DMS 273 (cell line): ENCODE measurements around the gene PPIP5K1.

Experiments
- DNase-seq: peaks from one replicate; lab custom pipeline; 2025; ENCODE audit not compliant: unreplicated experiment; lab: John Stamatoyannopoulos, UW

PPIP5K1 gene

DNA sequence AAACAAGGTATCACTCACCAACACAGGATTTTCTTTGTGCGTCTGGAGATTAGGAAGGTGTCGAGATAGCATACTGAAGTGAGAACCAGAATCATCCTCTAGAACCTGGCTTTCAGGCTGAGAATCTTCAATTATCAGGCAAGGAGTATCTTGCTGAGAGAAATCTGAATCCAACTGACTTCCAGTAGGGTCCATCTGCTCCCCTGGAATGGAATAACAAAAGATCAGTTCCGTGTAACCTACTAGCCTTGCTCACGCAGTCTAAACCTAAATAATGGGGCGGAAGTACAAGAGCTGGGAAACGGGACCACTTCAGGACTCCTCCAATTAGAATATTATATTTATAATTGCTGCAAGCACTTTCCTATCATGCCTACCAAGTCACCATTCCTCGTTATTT lies 97.7 kb downstream of the PPIP5K1 start:
- DNase-seq = peak; percentile 38

DNA sequence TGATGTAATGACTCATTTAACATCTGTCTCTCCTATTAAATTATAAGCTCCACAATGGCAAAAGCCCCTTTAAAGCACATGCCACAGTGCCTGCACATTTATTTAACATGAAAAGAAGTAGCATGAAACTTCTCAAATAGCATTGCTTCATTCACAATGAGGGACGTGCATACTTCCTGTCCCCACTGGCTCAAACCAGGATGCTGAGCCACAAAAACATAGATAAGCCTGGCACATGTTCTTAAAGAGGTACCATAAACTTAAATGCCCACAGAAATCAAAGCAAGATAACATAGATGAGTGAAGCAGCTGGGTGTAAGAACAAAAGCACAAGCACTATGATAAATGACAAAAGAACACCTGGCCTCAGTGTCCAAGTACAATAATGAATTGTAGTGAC lies 100.8 kb downstream of the PPIP5K1 start:
- DNase-seq = peak; percentile 7

DNA sequence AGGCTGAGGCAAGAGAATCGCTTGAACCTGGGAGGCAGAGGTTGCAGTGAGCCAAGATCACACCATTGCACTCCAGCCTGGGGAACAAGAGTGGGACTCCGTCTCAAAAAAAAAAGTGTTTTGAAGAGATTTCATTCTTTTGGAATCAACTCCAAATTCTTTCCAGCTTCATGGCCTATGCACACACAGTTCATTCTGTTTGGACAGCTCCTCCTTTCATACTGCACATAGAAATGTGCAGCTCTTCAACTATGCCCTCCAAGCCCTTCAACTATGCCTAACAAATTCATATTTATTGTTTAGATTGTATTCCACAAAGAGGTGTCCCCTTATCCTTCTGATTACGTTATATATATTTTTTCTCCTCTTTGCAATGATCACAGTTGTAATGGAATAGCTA lies 101.2 kb downstream of the PPIP5K1 start:
- DNase-seq = no peak

DNA sequence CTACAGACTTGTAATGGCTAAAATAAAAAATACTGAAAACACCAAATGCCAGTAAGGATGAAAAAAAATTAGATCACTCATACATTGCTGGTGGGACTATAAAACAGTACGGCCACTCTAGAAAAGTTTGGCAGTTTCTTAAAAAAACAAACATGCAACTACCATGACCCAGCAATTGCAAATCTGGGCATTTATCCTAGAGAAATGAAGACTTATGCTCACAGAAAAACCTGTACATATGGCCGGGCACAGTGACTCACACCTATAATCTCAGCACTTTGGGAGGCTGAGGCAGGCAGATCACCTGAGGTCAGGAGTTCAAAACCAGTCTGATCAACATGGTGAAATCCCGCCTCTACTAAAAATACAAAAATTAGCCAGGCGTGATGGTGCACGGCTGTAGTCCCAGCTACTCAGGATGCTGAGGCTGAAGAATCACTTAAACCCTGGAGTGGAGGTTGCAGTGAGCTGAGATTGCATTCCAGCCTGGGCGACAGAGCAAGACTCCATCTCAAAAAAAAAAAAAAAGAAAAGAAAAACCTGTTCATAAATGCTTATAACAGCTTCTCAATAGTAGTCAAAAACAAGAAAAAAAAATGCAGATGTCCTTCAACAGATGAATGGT lies 102.6 kb downstream of the PPIP5K1 start:
- DNase-seq = no peak

DNA sequence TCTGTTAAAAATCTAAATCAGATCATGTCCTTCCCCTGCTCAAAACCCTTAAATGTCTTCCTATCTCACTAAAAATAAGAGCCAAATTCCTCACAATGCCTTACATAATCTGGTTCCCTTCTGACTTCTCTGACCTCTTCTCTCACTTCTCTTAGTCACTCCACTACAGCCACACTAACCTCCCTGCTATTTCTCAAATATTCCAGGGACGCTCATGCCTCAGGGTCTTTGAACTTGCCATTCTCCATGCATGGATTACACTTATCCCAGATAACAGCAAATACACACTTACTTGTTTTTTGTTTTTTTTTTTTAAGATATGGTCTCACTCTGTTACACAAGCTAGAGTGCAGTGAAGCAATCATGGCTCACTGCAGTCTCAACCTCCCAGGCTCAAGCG lies 105.6 kb downstream of the PPIP5K1 start:
- no peak for DNase-seq
